Activated naive CD8-positive, alpha-beta T cell treated with anti-CD3 and anti-CD28 coated beads, Interleukin-2, amount 10 ng/mL, durations not matched to agents 7 days and 5 days (primary cell): Measurements from ENCODE around the gene RUNX1. TPM values are rescaled to one million over a fixed set of nuclear protein-coding genes. Genes with fewer than 3 reads are reported as not detected.

Source experiments
- ATAC-seq: fragments of 150-1000 bp; cut with Tn5 transposase; one replicate; pipeline ENCODE4 v1.10.0; 2021; ENCODE audit warnings: low read depth, moderate library complexity
- POLR2A ChIA-PET: fragments of 350-600 bp; sonication (Branson Sonifier 250); formaldehyde crosslinking; loops from one replicate; lab custom pipeline; 2021; ENCODE audit warnings: antibody characterized with exemption; lab: Charles Lee
- DNase-seq: peaks from one replicate; pipeline ENCODE4 v3.0.0; 2021
- H3K27ac Mint-ChIP-seq: one replicate; pipeline ENCODE4 v1.8.0; 2022; ENCODE audit warnings: mild to moderate bottlenecking, mixed read lengths
- H3K27me3 Mint-ChIP-seq: one replicate; pipeline ENCODE4 v1.8.0; 2022; ENCODE audit warnings: mild to moderate bottlenecking, moderate library complexity, mixed read lengths
- H3K36me3 Mint-ChIP-seq: one replicate; pipeline ENCODE4 v1.8.0; 2021; ENCODE audit warnings: mild to moderate bottlenecking, mixed read lengths
- H3K4me1 Mint-ChIP-seq: one replicate; pipeline ENCODE4 v1.8.0; 2021; ENCODE audit warnings: mixed read lengths
- H3K4me3 Mint-ChIP-seq: one replicate; pipeline ENCODE4 v1.8.0; 2022; ENCODE audit warnings: mild to moderate bottlenecking, moderate library complexity, mixed read lengths
- H3K9me3 Mint-ChIP-seq: one replicate; pipeline ENCODE4 v1.8.0; 2021; ENCODE audit warnings: mixed read lengths
- total RNA-seq, 2 experiments: library from RNA; stranded (reverse); gene quantifications; one replicate each; pipeline ENCODE4 v1.2.3, GENCODE V29; 2021

Gene RUNX1
- total RNA-seq, 2 experiments from 2014 or later = 23.0 to 29.7 TPM

DNA sequence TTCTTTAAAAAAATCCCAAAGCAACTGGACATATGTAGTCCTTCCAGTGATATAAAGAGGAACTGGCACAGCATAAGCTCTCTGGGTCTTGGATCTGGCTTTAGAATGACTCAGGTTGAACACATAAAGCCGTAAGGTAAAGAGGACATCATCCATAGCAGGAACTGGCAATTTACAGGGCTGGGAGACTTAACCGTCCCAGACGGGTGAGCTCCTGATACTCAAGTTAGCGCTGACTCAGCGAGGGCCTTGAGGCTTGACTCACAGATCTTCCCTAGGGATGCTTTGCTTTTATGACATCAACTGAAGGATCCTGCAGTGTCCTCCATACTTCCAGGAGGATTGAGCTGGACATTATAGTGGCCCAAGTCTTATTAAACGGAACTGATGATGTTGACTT, 226.2 kb downstream of the RUNX1 start:
- Mint-ChIP-seq H3K4me1 (peaks cover 4% of the 10 kb centered on the region), H3K27ac (no peak overlapping the region), H3K9me3 (peaks cover 12% of the 10 kb centered on the region), H3K27me3 (no peaks in the 10 kb centered on the region), H3K36me3 (peaks cover 15% of the 10 kb centered on the region), H3K4me3 (no peak overlapping the region)
- POLR2A ChIA-PET = no interaction called here
- DNase-seq = no peak
- no peak for ATAC-seq

DNA sequence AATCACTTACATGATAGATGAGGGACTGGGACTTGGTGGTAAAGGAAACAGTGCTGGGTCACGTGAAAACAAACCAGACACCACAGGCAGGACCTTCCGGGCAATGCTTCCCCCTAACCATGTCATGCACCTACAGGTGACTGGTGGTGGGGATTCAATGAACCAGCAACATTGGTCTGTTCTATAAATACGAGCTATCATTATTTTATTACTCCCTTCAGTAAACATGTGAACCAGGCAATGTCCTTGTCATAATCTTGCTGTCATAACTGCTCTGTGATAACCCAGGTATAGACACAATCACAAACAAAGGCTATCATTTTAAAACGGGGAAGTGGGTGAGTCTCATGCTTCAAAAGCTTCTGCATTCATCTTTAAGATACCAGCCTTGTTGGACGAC, 226.9 kb downstream of the RUNX1 start:
- DNase-seq (no peak), ATAC-seq (no peak)
- Mint-ChIP-seq H3K9me3 (peaks cover 11% of the 10 kb centered on the region), H3K27ac (no peak overlapping the region), H3K27me3 (no peaks in the 10 kb centered on the region), H3K36me3 (peaks cover 15% of the 10 kb centered on the region), H3K4me1 (peaks cover 4% of the 10 kb centered on the region), H3K4me3 (no peak overlapping the region)
- POLR2A ChIA-PET = no interaction called here

DNA sequence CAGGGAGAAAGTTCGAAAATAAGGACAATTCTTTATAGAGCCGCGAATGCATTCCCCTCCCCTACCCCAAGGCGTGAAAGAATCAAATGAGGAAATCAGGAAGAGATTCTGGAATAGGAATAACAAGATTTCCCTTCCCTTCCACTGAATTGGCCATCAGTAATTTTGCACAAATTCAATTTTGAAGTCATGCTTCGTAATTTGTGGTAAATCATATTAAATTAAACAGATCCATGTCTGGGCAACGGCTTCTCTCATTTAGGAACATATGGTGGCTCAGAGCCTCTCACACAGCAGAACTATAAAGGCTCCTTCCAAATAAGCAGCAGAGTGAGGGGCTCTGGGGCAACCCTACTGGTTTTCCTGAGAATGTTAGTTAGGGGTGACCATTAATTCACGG, 227.4 kb downstream of the RUNX1 start:
- DNase-seq (no peak), ATAC-seq (no peak)
- H3K36me3 Mint-ChIP-seq = peaks cover 10% of the 10 kb centered on the region
- peaks cover 8% of the 10 kb centered on the region for H3K9me3 Mint-ChIP-seq
- POLR2A ChIA-PET = no interaction called here
- H3K27ac Mint-ChIP-seq = no peak overlapping the region
- no peak overlapping the region for H3K4me3 Mint-ChIP-seq
- H3K27me3 Mint-ChIP-seq = no peaks in the 10 kb centered on the region
- H3K4me1 Mint-ChIP-seq = peaks cover 4% of the 10 kb centered on the region

DNA sequence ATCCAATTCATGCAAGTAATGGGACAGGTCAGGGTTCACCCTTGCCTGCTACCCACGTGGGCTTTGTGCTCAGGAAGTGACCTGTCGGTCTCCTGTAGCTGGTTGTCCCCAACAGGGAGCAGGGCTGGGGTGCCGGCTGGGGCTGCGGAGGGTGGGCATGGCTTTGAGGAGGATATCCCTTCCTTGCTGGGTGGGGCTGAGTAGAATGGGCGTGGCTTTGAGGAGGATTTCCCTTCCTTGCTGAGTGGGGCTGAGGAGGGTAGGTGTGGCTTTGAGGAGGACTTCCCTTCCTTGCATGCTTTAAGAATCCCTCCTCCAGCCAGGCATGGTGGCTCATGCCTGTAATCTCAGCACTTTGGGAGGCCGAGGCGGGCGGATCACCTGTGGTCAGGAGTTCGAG, 229.1 kb downstream of the RUNX1 start:
- no peak for ATAC-seq

DNA sequence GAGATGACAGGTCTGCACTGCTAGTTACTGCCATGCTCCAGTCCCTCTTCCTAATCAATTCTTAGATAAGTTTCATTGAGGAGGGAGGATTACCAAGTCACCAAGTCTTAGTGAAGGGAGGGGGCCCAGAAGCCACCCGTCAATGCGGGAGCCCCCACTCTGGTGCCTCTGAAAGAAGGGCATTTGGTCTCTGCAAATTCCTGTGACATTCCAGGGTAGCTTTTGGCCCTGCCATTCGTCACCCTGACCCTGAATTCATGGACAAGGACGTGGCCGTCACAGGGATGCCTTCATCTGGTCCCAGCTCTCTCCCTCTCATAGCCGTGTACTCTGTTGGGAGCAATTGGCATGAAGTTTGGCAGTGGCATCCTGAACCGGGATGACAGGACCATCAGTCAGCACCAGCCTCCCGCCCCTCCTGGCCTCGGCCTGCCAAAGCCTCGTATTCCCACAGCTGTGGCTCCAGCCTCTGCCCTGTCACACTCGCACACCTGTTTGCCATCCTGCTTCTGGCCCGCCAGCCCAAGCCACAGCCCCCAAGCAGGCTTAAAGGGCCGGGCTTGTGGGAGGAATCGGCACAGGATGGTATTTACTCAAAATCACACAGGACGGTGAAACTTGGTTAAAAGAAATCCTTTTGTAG, 229.6 kb downstream of the RUNX1 start:
- Mint-ChIP-seq H3K4me3 (no peak overlapping the region), H3K9me3 (peaks cover 8% of the 10 kb centered on the region), H3K4me1 (peaks cover 2% of the 10 kb centered on the region), H3K36me3 (peaks cover 4% of the 10 kb centered on the region), H3K27me3 (peaks cover 5% of the 10 kb centered on the region), H3K27ac (no peak overlapping the region)
- POLR2A ChIA-PET = no interaction called here
- DNase-seq = no peak
- no peak for ATAC-seq

More for the DNA sequence above, 229.1 kb downstream of the RUNX1 start:
- H3K36me3 Mint-ChIP-seq = peaks cover 4% of the 10 kb centered on the region
- no peak for DNase-seq
- peaks cover 8% of the 10 kb centered on the region for H3K9me3 Mint-ChIP-seq
- POLR2A ChIA-PET = no interaction called here
- peaks cover 2% of the 10 kb centered on the region for H3K27me3 Mint-ChIP-seq
- H3K27ac Mint-ChIP-seq = no peak overlapping the region
- H3K4me1 Mint-ChIP-seq = peaks cover 2% of the 10 kb centered on the region
- no peak overlapping the region for H3K4me3 Mint-ChIP-seq

- Mint-ChIP-seq H3K4me1 (peaks cover 2% of the 10 kb centered on the region), H3K9me3 (peaks cover 4% of the 10 kb centered on the region), H3K27ac (no peak overlapping the region), H3K27me3 (peaks cover 5% of the 10 kb centered on the region), H3K36me3 (peaks cover under 1% of the 10 kb centered on the region), H3K4me3 (no peak overlapping the region)
- DNase-seq (no peak), ATAC-seq (no peak)
- POLR2A ChIA-PET = no interaction called here
Observed at GRCh38 chr21:34818662-34819158, 230.4 kb downstream of the RUNX1 start.

DNA sequence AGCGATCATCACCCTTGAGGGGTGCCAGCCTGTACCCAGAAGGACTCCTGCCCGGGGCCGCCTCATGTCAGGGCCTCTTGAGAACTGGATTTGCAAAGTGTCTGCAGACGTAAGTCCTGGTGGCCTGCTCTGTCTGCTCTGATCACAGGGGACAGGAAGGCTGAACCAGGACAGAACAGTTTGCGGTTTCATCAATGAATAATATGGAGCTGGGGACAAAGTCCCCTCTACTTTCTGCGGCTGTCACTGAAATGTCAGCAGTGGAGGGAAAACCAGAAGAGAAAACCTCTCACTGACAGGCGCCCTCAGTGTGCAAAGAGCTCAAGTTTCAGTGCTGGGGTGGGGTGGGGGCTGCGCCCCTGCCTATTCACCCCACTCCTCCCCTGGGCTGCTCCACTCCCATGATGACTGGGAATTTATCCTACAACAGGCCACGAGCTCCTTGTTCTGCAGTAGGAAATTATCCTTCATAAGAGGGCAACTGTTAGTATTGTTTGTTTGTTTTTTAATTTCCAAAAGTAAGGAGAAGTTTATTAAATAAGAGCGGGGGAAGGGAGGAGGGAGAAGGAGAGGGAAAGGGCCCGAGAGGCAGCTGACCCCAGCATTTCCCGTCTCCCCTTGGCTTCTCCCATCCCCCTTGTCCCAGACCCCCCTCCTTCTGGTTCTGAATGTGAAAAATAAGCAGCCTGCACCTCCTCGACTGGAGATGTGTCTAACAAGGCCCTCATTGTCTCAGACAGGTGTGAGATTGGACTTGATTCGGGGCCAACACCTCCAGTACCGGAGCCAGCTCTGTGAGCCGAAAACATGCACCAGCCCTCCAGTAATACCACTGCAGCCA, 231.1 kb downstream of the RUNX1 start:
- peaks cover 2% of the 10 kb centered on the region for H3K36me3 Mint-ChIP-seq
- H3K9me3 Mint-ChIP-seq = peaks cover 2% of the 10 kb centered on the region
- no peak for ATAC-seq
- peaks cover 5% of the 10 kb centered on the region for H3K27me3 Mint-ChIP-seq
- H3K4me1 Mint-ChIP-seq = peaks cover 2% of the 10 kb centered on the region
- H3K27ac Mint-ChIP-seq = no peak overlapping the region
- no peak for DNase-seq
- no peak overlapping the region for H3K4me3 Mint-ChIP-seq
- POLR2A ChIA-PET = no interaction called here

DNA sequence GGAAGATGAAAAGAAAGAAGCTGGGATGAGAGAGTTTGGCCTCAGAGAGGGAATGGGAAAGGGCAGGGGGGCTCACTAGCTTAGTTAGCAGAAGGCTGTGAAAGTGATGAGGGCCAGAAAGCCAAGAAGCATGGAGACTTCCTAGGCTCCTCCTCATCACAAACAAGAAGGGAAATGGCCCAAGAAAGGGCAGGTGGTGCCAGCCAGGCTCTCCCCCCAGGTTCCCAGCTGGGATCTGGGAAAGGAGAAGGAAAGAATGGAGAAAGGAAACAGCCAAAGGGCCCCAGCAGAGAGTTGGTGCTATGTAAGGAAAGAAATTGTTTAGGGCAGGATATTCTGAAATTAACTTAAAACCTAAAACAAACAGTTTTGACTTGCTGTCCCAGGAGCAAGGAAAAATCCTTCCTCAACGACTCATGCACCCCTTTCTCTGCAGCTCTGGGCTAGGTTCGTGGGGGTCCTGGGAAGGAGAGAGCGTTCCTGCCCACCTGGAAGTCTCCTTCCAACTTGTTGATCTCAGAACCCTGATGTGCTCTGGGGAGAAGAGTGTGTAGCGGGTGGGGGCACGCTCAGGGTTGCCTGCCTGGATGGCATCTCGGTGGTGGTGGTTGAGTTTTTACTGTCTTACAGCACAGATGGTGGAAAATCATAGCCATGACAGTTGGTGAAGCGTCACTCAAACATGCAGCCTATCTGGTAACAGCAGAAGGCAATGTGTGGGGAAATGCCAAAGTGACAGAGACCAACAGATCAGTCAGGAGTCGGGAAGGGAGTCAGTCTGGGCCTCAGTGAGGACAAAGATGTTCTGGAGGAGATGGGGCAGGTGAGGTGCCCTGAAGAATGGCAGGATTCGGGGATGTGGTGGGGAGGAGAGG, 233.0 kb downstream of the RUNX1 start:
- Mint-ChIP-seq H3K27ac (peak overlapping the region; percentile 32), H3K4me1 (peaks cover 12% of the 10 kb centered on the region), H3K9me3 (no peaks in the 10 kb centered on the region), H3K36me3 (peaks cover 4% of the 10 kb centered on the region), H3K4me3 (no peak overlapping the region), H3K27me3 (peaks cover 7% of the 10 kb centered on the region)
- DNase-seq = no peak
- POLR2A ChIA-PET = no interaction called here
- ATAC-seq = no peak

GRCh38 chr21:34814529-34814951, 234.6 kb downstream of the RUNX1 start:
- H3K9me3 Mint-ChIP-seq = no peaks in the 10 kb centered on the region
- peaks cover 4% of the 10 kb centered on the region for H3K36me3 Mint-ChIP-seq
- DNase-seq (no peak), ATAC-seq (no peak)
- H3K4me3 Mint-ChIP-seq = no peak overlapping the region
- H3K4me1 Mint-ChIP-seq = peaks cover 11% of the 10 kb centered on the region
- H3K27me3 Mint-ChIP-seq = peaks cover 7% of the 10 kb centered on the region
- POLR2A ChIA-PET = no interaction called here
- no peak overlapping the region for H3K27ac Mint-ChIP-seq

GRCh38 chr21:34813266-34813894, 235.7 kb downstream of the RUNX1 start:
- H3K36me3 Mint-ChIP-seq = peaks cover 4% of the 10 kb centered on the region
- peaks cover 7% of the 10 kb centered on the region for H3K27me3 Mint-ChIP-seq
- DNase-seq = no peak
- no peaks in the 10 kb centered on the region for H3K9me3 Mint-ChIP-seq
- peaks cover 20% of the 10 kb centered on the region for H3K4me1 Mint-ChIP-seq
- no peak for ATAC-seq
- H3K27ac Mint-ChIP-seq = peak overlapping the region; percentile 2
- POLR2A ChIA-PET = no interaction called here
- no peak overlapping the region for H3K4me3 Mint-ChIP-seq

DNA sequence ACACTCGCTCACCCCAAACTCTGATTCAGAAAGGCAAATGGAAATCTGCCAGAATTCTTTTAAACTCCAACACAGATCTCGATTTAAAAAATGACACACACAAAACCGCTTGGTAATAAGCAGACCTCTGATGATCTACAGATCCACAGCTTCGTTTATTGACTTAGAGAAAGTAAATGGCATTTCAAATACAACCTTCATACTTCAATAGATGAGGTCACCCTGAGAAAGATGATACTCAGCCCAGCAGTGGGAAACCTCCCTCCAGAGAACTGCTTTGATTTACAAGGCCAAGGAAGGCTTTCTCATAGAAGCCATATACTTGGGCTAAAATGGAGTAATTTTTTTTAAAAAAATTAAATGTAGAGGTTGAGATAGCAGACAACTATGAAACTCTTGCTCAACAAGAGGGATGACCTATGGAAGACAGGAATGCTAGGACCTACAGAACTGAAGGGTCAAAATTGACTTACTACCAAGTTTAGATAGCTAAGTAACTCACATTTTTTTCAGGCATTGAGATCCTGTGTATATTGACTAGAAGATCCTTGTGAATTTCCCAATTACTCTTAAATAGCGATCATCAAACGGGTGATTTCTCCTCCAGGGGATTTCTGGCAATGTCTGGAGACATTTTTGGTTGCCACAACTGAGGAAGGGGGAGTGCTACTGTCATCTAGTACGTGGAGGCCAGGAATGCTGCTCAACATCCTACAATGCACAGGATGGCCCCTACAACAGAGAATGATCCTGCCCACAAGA, 236.4 kb downstream of the RUNX1 start:
- Mint-ChIP-seq H3K36me3 (peaks cover 4% of the 10 kb centered on the region), H3K9me3 (no peaks in the 10 kb centered on the region), H3K4me3 (no peak overlapping the region), H3K27me3 (peaks cover 7% of the 10 kb centered on the region), H3K4me1 (peaks cover 27% of the 10 kb centered on the region), H3K27ac (peak overlapping the region; percentile 2)
- no peak for ATAC-seq
- DNase-seq = no peak
- POLR2A ChIA-PET = no interaction called here

DNA sequence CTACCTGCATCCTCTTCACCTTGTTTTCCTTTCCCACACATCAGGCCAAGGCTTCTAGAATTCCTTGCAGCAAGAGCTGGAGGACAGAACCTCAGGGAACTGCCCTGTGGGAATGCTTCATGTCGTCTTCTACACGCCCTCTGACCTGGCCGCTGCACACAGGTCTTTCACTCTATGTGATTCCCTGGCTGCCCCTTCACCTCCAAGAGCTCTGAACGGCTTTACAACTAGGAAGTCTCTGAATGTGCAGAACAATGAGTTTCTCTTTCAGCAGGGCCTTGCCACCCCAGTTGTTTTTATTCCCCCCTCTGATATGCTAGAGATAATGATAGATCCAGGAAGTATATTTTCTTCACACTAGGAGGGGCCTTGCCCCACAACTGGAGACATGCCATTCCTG, 237.7 kb downstream of the RUNX1 start:
- H3K36me3 Mint-ChIP-seq = peaks cover 8% of the 10 kb centered on the region
- POLR2A ChIA-PET = no interaction called here
- H3K27ac Mint-ChIP-seq = no peak overlapping the region

More for the DNA sequence above, 237.7 kb downstream of the RUNX1 start:
- peaks cover 2% of the 10 kb centered on the region for H3K9me3 Mint-ChIP-seq
- peaks cover 7% of the 10 kb centered on the region for H3K27me3 Mint-ChIP-seq
- ATAC-seq (no peak), DNase-seq (no peak)
- peaks cover 32% of the 10 kb centered on the region for H3K4me1 Mint-ChIP-seq
- H3K4me3 Mint-ChIP-seq = no peak overlapping the region
